ENCODE data around the gene PCDHGA8. TPM values are rescaled to one million over a fixed set of nuclear protein-coding genes. Genes with fewer than 3 reads are reported as not detected.
"Not testable (repeated sequence)": the region's sequence is repeated elsewhere in the genome, so short reads cannot be mapped to it uniquely, and the experiment has no call there.

The PCDHGA8 gene
- total and polyA plus RNA-seq, 4 donors: 0.02 to 0.75 (median 0.13) TPM

- TF ChIP-seq ATF3 (IDR thresholded peaks at IDR 0.05) (no peak), ZBTB33 (IDR thresholded peaks at IDR 0.05) (no peak), HNF4G (IDR thresholded peaks at IDR 0.05) (no peak), RAD21 (IDR thresholded peaks at IDR 0.05) (no peak)
- Histone ChIP-seq H3K9ac (ENCODE audit: low read depth in 1 of 2, low read length in 2 of 2) (no peak overlapping the region), H3K4me3 (ENCODE audit: low read depth in 1 of 3, low read length in 3 of 3) (peak overlapping the region in 2 of 3 donors; percentile 18 to 36), H3K27ac (ENCODE audit: low read depth in 1 of 2, low read length in 2 of 2) (no peak overlapping the region), H3K36me3 (ENCODE audit: control insufficient read depth in 4 of 4, insufficient read depth in 3 of 4, low read depth in 1 of 4, low read length in 3 of 4) (peaks cover 0 to 2% (median 0%) of the 10 kb centered on the region in 4 donors), H3K4me1 (ENCODE audit: control insufficient read depth in 4 of 4, insufficient read depth in 4 of 4, low read length in 3 of 4) (no peaks in the 10 kb centered on the region), H3K27me3 (ENCODE audit: control insufficient read depth in 4 of 4, insufficient read depth in 4 of 4, low read length in 3 of 4) (peaks cover 0 to 11% (median 4%) of the 10 kb centered on the region in 4 donors), H3K9me3 (ENCODE audit: control insufficient read depth in 4 of 4, low read length in 3 of 4) (peaks cover 26 to 74% (median 34%) of the 10 kb centered on the region in 4 donors)
- 28% methylated on average over 20 of the region's 20 CpGs for WGBS
- DNase-seq (ENCODE audit: low spot score): no peak
Measured at GRCh38 chr5:141345327-141345726, 47.1 kb upstream of the PCDHGA8 start.

GRCh38 chr5:141346017-141346416 lies 46.4 kb upstream of the PCDHGA8 start:
- H3K9ac ChIP-seq (ENCODE audit: low read depth in 1 of 2, low read length in 2 of 2); H3K36me3 ChIP-seq (ENCODE audit: control insufficient read depth in 4 of 4, insufficient read depth in 3 of 4, low read depth in 1 of 4, low read length in 3 of 4); H3K4me3 ChIP-seq (ENCODE audit: low read depth in 1 of 3, low read length in 3 of 3); H3K4me1 ChIP-seq (ENCODE audit: control insufficient read depth in 4 of 4, insufficient read depth in 4 of 4, low read length in 3 of 4); DNase-seq (ENCODE audit: low spot score); H3K27ac ChIP-seq (ENCODE audit: low read depth in 1 of 2, low read length in 2 of 2): not testable (repeated sequence)
- H3K27me3 ChIP-seq (ENCODE audit: control insufficient read depth in 4 of 4, insufficient read depth in 4 of 4, low read length in 3 of 4): peaks cover 0 to 11% (median 3%) of the 10 kb centered on the region in 4 donors
- 40% methylated on average over 27 of the region's 35 CpGs for WGBS
- H3K9me3 ChIP-seq (ENCODE audit: control insufficient read depth in 4 of 4, low read length in 3 of 4): peaks cover 25 to 78% (median 37%) of the 10 kb centered on the region in 4 donors

- peaks cover 0 to 3% (median 0%) of the 10 kb centered on the region in 4 donors for H3K36me3 ChIP-seq (ENCODE audit: control insufficient read depth in 4 of 4, insufficient read depth in 3 of 4, low read depth in 1 of 4, low read length in 3 of 4)
- H3K9me3 ChIP-seq (ENCODE audit: control insufficient read depth in 4 of 4, low read length in 3 of 4): peaks cover 25 to 60% (median 42%) of the 10 kb centered on the region in 4 donors
- H3K4me1 ChIP-seq (ENCODE audit: control insufficient read depth in 4 of 4, insufficient read depth in 4 of 4, low read length in 3 of 4): no peaks in the 10 kb centered on the region
- peak within 1 kb of the TSS in 2 of 3 donors; percentile 20 to 41 for H3K4me3 ChIP-seq (ENCODE audit: low read depth in 1 of 3, low read length in 3 of 3)
- TF ChIP-seq RXRA (IDR thresholded peaks at IDR 0.05): no peak
- TF ChIP-seq FOXA1 (IDR thresholded peaks at IDR 0.05): no peak
- DNase-seq (ENCODE audit: low spot score): no peak
- WGBS: 23% methylated on average over 29 of the region's 29 CpGs
- no peak within 1 kb of the TSS for H3K9ac ChIP-seq (ENCODE audit: low read depth in 1 of 2, low read length in 2 of 2)
- peaks cover 0 to 3% (median 1%) of the 10 kb centered on the region in 4 donors for H3K27me3 ChIP-seq (ENCODE audit: control insufficient read depth in 4 of 4, insufficient read depth in 4 of 4, low read length in 3 of 4)
- no peak within 1 kb of the TSS for H3K27ac ChIP-seq (ENCODE audit: low read depth in 1 of 2, low read length in 2 of 2)
Measured at GRCh38 chr5:141349917-141350619, 42.4 kb upstream of the PCDHGA8 start, which contains the start of gene PCDHGB1. TSS of gene PCDHGB1 (plus strand) at chr5:141350099. CDS start at chr5:141350261, 162 bp downstream.

GRCh38 chr5:141351591-141351990 lies 40.8 kb upstream of the PCDHGA8 start:
- Histone ChIP-seq H3K9ac (ENCODE audit: low read depth in 1 of 2, low read length in 2 of 2) (no peak overlapping the region), H3K27me3 (ENCODE audit: control insufficient read depth in 4 of 4, insufficient read depth in 4 of 4, low read length in 3 of 4) (peaks cover 0 to 3% (median 1%) of the 10 kb centered on the region in 4 donors), H3K36me3 (ENCODE audit: control insufficient read depth in 4 of 4, insufficient read depth in 3 of 4, low read depth in 1 of 4, low read length in 3 of 4) (peaks cover 0 to 3% (median 0%) of the 10 kb centered on the region in 4 donors), H3K27ac (ENCODE audit: low read depth in 1 of 2, low read length in 2 of 2) (no peak overlapping the region), H3K9me3 (ENCODE audit: control insufficient read depth in 4 of 4, low read length in 3 of 4) (peaks cover 29 to 64% (median 45%) of the 10 kb centered on the region in 4 donors), H3K4me3 (ENCODE audit: low read depth in 1 of 3, low read length in 3 of 3) (peak overlapping the region in 1 of 3 donors; percentile 3), H3K4me1 (ENCODE audit: control insufficient read depth in 4 of 4, insufficient read depth in 4 of 4, low read length in 3 of 4) (no peaks in the 10 kb centered on the region)
- 32% methylated on average over 32 of the region's 36 CpGs for WGBS
- no peak for DNase-seq (ENCODE audit: low spot score)
- TF ChIP-seq HNF4A (conservative IDR thresholded peaks at IDR 0.05) (no peak), YY1 (IDR thresholded peaks at IDR 0.05) (no peak), GABPA (IDR thresholded peaks at IDR 0.05 in 1 of 2, conservative IDR thresholded peaks at IDR 0.05 in 1 of 2) (no peak), EGR1 (IDR thresholded peaks at IDR 0.05; ENCODE audit: low read depth in 2 of 2) (no peak), RAD21 (IDR thresholded peaks at IDR 0.05) (no peak), JUND (IDR thresholded peaks at IDR 0.05) (no peak), ZBTB33 (IDR thresholded peaks at IDR 0.05) (no peak), FOXA1 (IDR thresholded peaks at IDR 0.05) (no peak), ATF3 (IDR thresholded peaks at IDR 0.05) (no peak)

Data from liver (tissue), 9 donors.